H1 (cell line): ENCODE data around the gene PLS3. TPM values are rescaled to one million over a fixed set of nuclear protein-coding genes. Genes with fewer than 3 reads are reported as not detected.

Experiments used
- CTCF ChIA-PET: fragments of 300-600 bp; sonication (Branson Sonifier 250); formaldehyde crosslinking; loops from one replicate; lab custom pipeline; 2021; ENCODE audit not compliant: partially characterized antibody; lab: Charles Lee
- POLR2A ChIA-PET: fragments of 300-600 bp; sonication (Branson Sonifier 250); formaldehyde crosslinking; loops from one replicate; lab custom pipeline; 2021; ENCODE audit warnings: inconsistent platforms; ENCODE audit not compliant: partially characterized antibody; lab: Charles Lee
- DNase-seq, 2 experiments: peaks; one replicate each; pipeline versions ENCODE4 v3.0.0 to v3.0.0-alpha.2; 2010 to 2022; ENCODE audit warnings: low spot score in 2 of 2, low read depth in 1 of 2, mixed read lengths in 1 of 2
- FAIRE-seq: peaks from 2 replicates; lab custom pipeline; 2011; peaks lifted over from hg19 to GRCh38; lab: Jason Lieb, UNC
- H2AFZ ChIP-seq: 2 replicates; pipeline ENCODE4 v1.8.1; 2012; ENCODE audit warnings: low read length, inconsistent platforms
- H2AK5ac ChIP-seq: 2 replicates; pipeline ENCODE4 v1.6.1; 2013; ENCODE audit warnings: low read depth, low read length
- H2BK120ac ChIP-seq: replicated peaks from 2 replicates; pipeline ENCODE3; 2013; ENCODE audit warnings: low read depth, low read length, inconsistent platforms
- H2BK12ac ChIP-seq: 2 replicates; pipeline ENCODE4 v1.6.1; 2013; ENCODE audit warnings: low read depth, low read length
- H2BK15ac ChIP-seq: 2 replicates; pipeline ENCODE4 v1.6.1; 2013; ENCODE audit warnings: low read length
- H2BK20ac ChIP-seq: 2 replicates; pipeline ENCODE4 v1.6.1; 2013; ENCODE audit warnings: low read length
- H2BK5ac ChIP-seq: 2 replicates; pipeline ENCODE4 v1.6.1; 2013; ENCODE audit warnings: low read depth, low read length
- H3K14ac ChIP-seq: 2 replicates; pipeline ENCODE4 v1.6.1; 2013; ENCODE audit warnings: inconsistent platforms; ENCODE audit not compliant: insufficient read length
- H3K18ac ChIP-seq: 2 replicates; pipeline ENCODE4 v1.6.1; 2013; ENCODE audit warnings: low read length; ENCODE audit errors: extremely low read depth
- H3K23ac ChIP-seq: 2 replicates; pipeline ENCODE4 v1.6.1; 2013; ENCODE audit warnings: inconsistent platforms; ENCODE audit not compliant: insufficient read length
- H3K23me2 ChIP-seq: 2 replicates; pipeline ENCODE4 v1.6.1; 2013; ENCODE audit warnings: low read depth, low read length
- H3K27ac ChIP-seq: 2 replicates; pipeline ENCODE4 v1.6.1; 2011; ENCODE audit warnings: low read depth, low read length, inconsistent platforms
- H3K27me3 ChIP-seq, 4 experiments: replicated peaks in 1 of 4; 1 replicate in 1 of 4; 2 replicates in 3 of 4; pipeline versions ENCODE4 v1.6.1 to v1.8.1; 2011 to 2013; ENCODE audit warnings: low read length in 3 of 4, mild to moderate bottlenecking in 3 of 4, inconsistent platforms in 2 of 4, mixed read lengths in 2 of 4, moderate library complexity in 1 of 4; ENCODE audit not compliant: control insufficient read depth in 3 of 4, insufficient read depth in 3 of 4; ENCODE audit errors: extremely low read depth in 1 of 4
- H3K36me3 ChIP-seq, 4 experiments: 2 replicates each; pipeline versions ENCODE4 v1.6.1 to v1.8.1; 2011 to 2013; ENCODE audit warnings: mild to moderate bottlenecking in 4 of 4, low read length in 3 of 4, moderate library complexity in 2 of 4, control low read depth in 1 of 4, inconsistent platforms in 1 of 4; ENCODE audit not compliant: insufficient read depth in 4 of 4, control insufficient read depth in 2 of 4
- H3K4ac ChIP-seq: replicated peaks from 2 replicates; pipeline ENCODE3; 2013; ENCODE audit warnings: low read length, low read depth, mixed read lengths, inconsistent platforms; ENCODE audit not compliant: insufficient read length
- H3K4me1 ChIP-seq, 4 experiments: replicated peaks in 1 of 4; 1 replicate in 1 of 4; 2 replicates in 3 of 4; pipeline versions ENCODE4 v1.6.1 to v1.8.1; 2011 to 2013; ENCODE audit warnings: low read length in 3 of 4, inconsistent platforms in 2 of 4, mixed read lengths in 1 of 4; ENCODE audit not compliant: insufficient read depth in 4 of 4, control insufficient read depth in 3 of 4
- H3K4me2 ChIP-seq, 2 experiments: 2 replicates each; pipeline versions ENCODE4 v1.6.1 to v1.8.1; 2011 to 2013; ENCODE audit warnings: low read depth in 2 of 2, low read length in 2 of 2, control low read depth in 1 of 2, inconsistent platforms in 1 of 2, mild to moderate bottlenecking in 1 of 2; ENCODE audit not compliant: insufficient read depth in 1 of 2
- H3K4me3 ChIP-seq, 4 experiments: fragments of 200-600, 300-600 bp in 1 of 4; sonication (generic), shearing (Covaris generic), sonication (Bioruptor Twin) in 1 of 4; 2 replicates each; pipeline versions ENCODE4 v1.5.1 to v1.8.1; 2011 to 2016; ENCODE audit warnings: low read length in 4 of 4, low read depth in 3 of 4, control low read depth in 2 of 4, inconsistent platforms in 2 of 4, mild to moderate bottlenecking in 2 of 4, mixed read lengths in 1 of 4, moderate library complexity in 1 of 4; ENCODE audit not compliant: insufficient read depth in 2 of 4; ENCODE audit errors: extremely low read depth in 1 of 4
- H3K56ac ChIP-seq: replicated peaks from 2 replicates; pipeline ENCODE3; 2013; ENCODE audit warnings: low read depth, mild to moderate bottlenecking, mixed read lengths, low read length, inconsistent platforms; ENCODE audit not compliant: insufficient read length
- H3K79me1 ChIP-seq: 2 replicates; pipeline ENCODE4 v1.6.1; 2013; ENCODE audit warnings: low read depth, low read length, control low read depth
- H3K79me2 ChIP-seq, 2 experiments: 2 replicates each; pipeline versions ENCODE4 v1.6.1 to v1.8.1; 2012 to 2013; ENCODE audit warnings: low read length in 2 of 2, mild to moderate bottlenecking in 2 of 2, inconsistent platforms in 1 of 2; ENCODE audit not compliant: insufficient read depth in 2 of 2, control insufficient read depth in 1 of 2
- H3K9ac ChIP-seq, 4 experiments: replicated peaks in 1 of 4; 1 replicate in 1 of 4; 2 replicates in 3 of 4; pipeline versions ENCODE4 v1.6.1 to v1.8.1; 2011 to 2013; ENCODE audit warnings: low read depth in 3 of 4, low read length in 3 of 4, control low read depth in 2 of 4, mild to moderate bottlenecking in 2 of 4, moderate library complexity in 2 of 4, inconsistent platforms in 1 of 4; ENCODE audit errors: extremely low read depth in 1 of 4
- H3K9me3 ChIP-seq, 2 experiments: 2 replicates each; pipeline versions ENCODE4 v1.6.1 to v1.8.1; 2012 to 2013; ENCODE audit warnings: mild to moderate bottlenecking in 2 of 2, moderate library complexity in 2 of 2, control low read depth in 1 of 2, inconsistent platforms in 1 of 2, low read depth in 1 of 2, low read length in 1 of 2, mixed read lengths in 1 of 2; ENCODE audit not compliant: insufficient read depth in 2 of 2
- H4K20me1 ChIP-seq, 2 experiments: replicated peaks in 1 of 2; 2 replicates each; pipeline versions ENCODE3 to v1.8.1; 2011 to 2013; ENCODE audit warnings: inconsistent platforms in 2 of 2, low read length in 2 of 2, mild to moderate bottlenecking in 1 of 2; ENCODE audit not compliant: insufficient read depth in 2 of 2, control insufficient read depth in 1 of 2
- H4K5ac ChIP-seq: 2 replicates; pipeline ENCODE4 v1.6.1; 2013; ENCODE audit warnings: low read length, low read depth, mixed read lengths, inconsistent platforms; ENCODE audit not compliant: insufficient read length
- H4K8ac ChIP-seq: 2 replicates; pipeline ENCODE4 v1.8.0; 2013; ENCODE audit warnings: mild to moderate bottlenecking, moderate library complexity, low read length, inconsistent platforms; ENCODE audit not compliant: insufficient read depth; ENCODE audit errors: extremely low read depth
- H4K91ac ChIP-seq: replicated peaks from 2 replicates; pipeline ENCODE3; 2013; ENCODE audit warnings: low read length, mixed read lengths, inconsistent platforms; ENCODE audit not compliant: insufficient read length
- ASH2L ChIP-seq: fragments of 200-600, 300-600 bp; sonication (generic); IDR thresholded peaks from one replicate; pipeline ENCODE4 v1.7.1; 2017; ENCODE audit warnings: low read length
- CBX5 ChIP-seq: fragments of 300-800, 300-1000 bp; sonication (generic); IDR thresholded peaks from 2 replicates; pipeline ENCODE4 v1.7.1; 2016; ENCODE audit warnings: antibody characterized with exemption, low read length, low read depth
- CTCF ChIP-seq, 3 experiments: IDR thresholded peaks; 1 replicate in 2 of 3; 2 replicates in 1 of 3; pipeline versions ENCODE4 v1.5.1 to v1.6.1; 2011; ENCODE audit warnings: low read length in 3 of 3, mild to moderate bottlenecking in 3 of 3, inconsistent platforms in 2 of 3, low read depth in 1 of 3, moderate library complexity in 1 of 3; ENCODE audit not compliant: insufficient read depth in 1 of 3; ENCODE audit errors: control extremely low read depth in 1 of 3
- EP300 ChIP-seq, 2 experiments: IDR thresholded peaks; 1 replicate in 1 of 2; 2 replicates in 1 of 2; pipeline ENCODE4 v1.6.1; 2011 to 2012; ENCODE audit warnings: low read depth in 2 of 2, low read length in 2 of 2, mild to moderate bottlenecking in 2 of 2, borderline replicate concordance in 1 of 2, inconsistent platforms in 1 of 2, moderate library complexity in 1 of 2
- RXRA ChIP-seq: IDR thresholded peaks from 2 replicates; pipeline ENCODE4 v1.6.1; 2011; ENCODE audit warnings: low read depth, mild to moderate bottlenecking, low read length, moderate library complexity; ENCODE audit not compliant: insufficient read depth
- SAP30 ChIP-seq: fragments of 300-600 bp; sonication (generic); IDR thresholded peaks from 2 replicates; pipeline ENCODE4 v1.7.1; 2012; ENCODE audit warnings: low read length, moderate library complexity, mild to moderate bottlenecking, inconsistent platforms; ENCODE audit not compliant: insufficient read depth, insufficient replicate concordance
- SIX5 ChIP-seq: IDR thresholded peaks from 2 replicates; pipeline ENCODE4 v1.6.1; 2011; ENCODE audit warnings: mild to moderate bottlenecking, low read depth, low read length
- TAF1 ChIP-seq: IDR thresholded peaks from 2 replicates; pipeline ENCODE4 v1.6.1; 2011; ENCODE audit warnings: mild to moderate bottlenecking, low read depth, low read length
- WGBS, 2 experiments: shearing (Covaris generic) in 1 of 2; methylation state at CpG; one replicate each; pipeline versions ENCODE4 v1.1.6 to v1.1.7; 2013 to 2015; ENCODE audit warnings: low lambda C conversion rate in 2 of 2, mixed read lengths in 2 of 2, inconsistent platforms in 1 of 2, low coverage in 1 of 2, missing lambda C conversion rate in 1 of 2; ENCODE audit not compliant: insufficient replicate concordance in 2 of 2, insufficient coverage in 1 of 2, insufficient read length in 1 of 2; ENCODE audit errors: extremely low coverage in 1 of 2, missing lambda C conversion rate in 1 of 2; 5-methylcytosine and 5-hydroxymethylcytosine counted together
- polyA plus RNA-seq, 7 experiments: library from polyadenylated mRNA; depleted of rRNA in 3 of 7; stranded (reverse) in 5 of 7; unstranded in 2 of 7; fragments of >200 nt in 5 of 7; fragments of 200-250 nt in 2 of 7; gene quantifications; 1 replicate in 5 of 7; 2 replicates in 1 of 7; 4 replicates in 1 of 7; pipeline versions ENCODE4 v1.2.1 to v1.2.3, GENCODE V29; 2011 to 2013; ENCODE audit warnings: missing spikeins in 2 of 7, mixed read lengths in 2 of 7
- total RNA-seq: library from RNA; stranded (reverse); fragmentation: NEBNext Ultra II Directional; extraction: Animal tissue kit (Norgen Biotek cat#: 25700); gene quantifications from 2 replicates; pipeline ENCODE4 v1.2.1, GENCODE V29; 2021

Gene PLS3
- total and polyA plus RNA-seq, 2 of the 8 experiments (the other 6 are each of a cell fraction or from before 2014, with no cell fraction given), result 107 to 185 TPM

- WGBS, 2 experiments, result 93% methylated on average over 4 of the region's 4 CpGs; no CpG with 5 or more reads in 1 of the 2 experiments
These were observed 28.4 kb downstream of the PLS3 start for GRCh38 chrX:115589419-115589818.

More at GRCh38 chrX:115589419-115589818, 28.4 kb downstream of the PLS3 start:
- Histone ChIP-seq H4K8ac (no peak overlapping the region), H3K4ac (no peak overlapping the region), H2BK120ac (no peak overlapping the region), H4K20me1 (peaks cover 0 to 1% of the 10 kb centered on the region in 2 experiments), H3K27me3 (no peaks in the 10 kb centered on the region), H3K23ac (no peak overlapping the region), H2BK15ac (no peak overlapping the region), H2BK12ac (no peak overlapping the region), H3K9ac (no peak overlapping the region), H2BK5ac (no peak overlapping the region), H4K5ac (no peak overlapping the region), H3K27ac (no peak overlapping the region), H3K14ac (no peak overlapping the region), H3K4me1 (peaks cover 0 to 14% (median 5%) of the 10 kb centered on the region in 4 experiments; a peak in 3 of 7 replicates), H3K79me1 (no peaks in the 10 kb centered on the region), H3K18ac (no peak overlapping the region), H3K23me2 (no peaks in the 10 kb centered on the region), H2AK5ac (no peak overlapping the region), H2BK20ac (no peak overlapping the region), H3K56ac (no peak overlapping the region), H3K9me3 (no peaks in the 10 kb centered on the region), H3K36me3 (peaks cover 0 to 4% (median 0%) of the 10 kb centered on the region in 4 experiments; a peak in 1 of 8 replicates), H3K4me2 (no peak overlapping the region), H2AFZ (no peak overlapping the region), H3K79me2 (peaks cover 0 to 87% of the 10 kb centered on the region in 2 experiments; a peak in 2 of 4 replicates), H4K91ac (no peak overlapping the region), H3K4me3 (no peak overlapping the region)
- no peak for DNase-seq
- ChIA-PET CTCF (interaction anchor here (1.3 kb wide), 1 partner anchor 27 kb away, joined by 3 read pairs; no protein-coding TSS in a partner anchor), POLR2A (no interaction called here)
- FAIRE-seq, result no peak
- TF ChIP-seq ASH2L, result no peak
- TF ChIP-seq TAF1, result no peak
- no peak for TF ChIP-seq RXRA
- no peak for TF ChIP-seq EP300 (IDR thresholded peaks at IDR 0.05; ENCODE audit: borderline replicate concordance in 1 of 2, low read depth in 2 of 2, low read length in 2 of 2)
- TF ChIP-seq SIX5, result no peak
- no peak for TF ChIP-seq CBX5
- no peak for TF ChIP-seq CTCF (IDR thresholded peaks at IDR 0.05; ENCODE audit: control extremely low read depth in 1 of 3, insufficient read depth in 1 of 3, low read depth in 1 of 3, low read length in 3 of 3)
- no peak for TF ChIP-seq SAP30
